CMK (cell line): ENCODE measurements around the gene AMY1B.
"Not testable (repeated sequence)": the region's sequence is repeated elsewhere in the genome, so short reads cannot be mapped to it uniquely, and the experiment has no call there.

Experiments
- DNase-seq: peaks from one replicate; pipeline ENCODE4 v3.0.0-alpha.2; 2010; ENCODE audit warnings: low read depth

The AMY1B gene

GRCh38 chr1:103696110-103696509 lies at the start of gene AMY1B:
AMY1B (minus strand) TSS chr1:103696210; CDS start chr1:103695639, 571 bp downstream.
- DNase-seq, result not testable (repeated sequence)

GRCh38 chr1:103745040-103745439 lies 49.0 kb upstream of the AMY1B start:
- DNase-seq, result not testable (repeated sequence)

- DNase-seq, result not testable (repeated sequence)
Observed at GRCh38 chr1:103744449-103744848, 48.4 kb upstream of the AMY1B start.

- DNase-seq, result not testable (repeated sequence)
Observed at GRCh38 chr1:103738031-103738430, 42.0 kb upstream of the AMY1B start.

GRCh38 chr1:103735334-103735733 lies 39.3 kb upstream of the AMY1B start:
- DNase-seq, result not testable (repeated sequence)

- DNase-seq, result not testable (repeated sequence)
Observed at GRCh38 chr1:103721473-103721872, 25.5 kb upstream of the AMY1B start.

GRCh38 chr1:103717404-103717803 lies 21.4 kb upstream of the AMY1B start:
- not testable (repeated sequence) for DNase-seq

- DNase-seq, result not testable (repeated sequence)
Observed at GRCh38 chr1:103710381-103710780, 14.4 kb upstream of the AMY1B start.

GRCh38 chr1:103707670-103708069 lies 11.7 kb upstream of the AMY1B start:
- not testable (repeated sequence) for DNase-seq

- DNase-seq, result not testable (repeated sequence)
Observed at GRCh38 chr1:103701256-103701655, 5.2 kb upstream of the AMY1B start.

- not testable (repeated sequence) for DNase-seq
Observed at GRCh38 chr1:103700669-103701068, 4.7 kb upstream of the AMY1B start.

- DNase-seq, result not testable (repeated sequence)
Observed at GRCh38 chr1:103697430-103697829, 1.4 kb upstream of the AMY1B start.

GRCh38 chr1:103676335-103676734 lies 19.7 kb downstream of the AMY1B start:
- DNase-seq, result not testable (repeated sequence)

GRCh38 chr1:103655460-103655859 lies 40.5 kb downstream of the AMY1B start, which contains the start of gene AMY1A:
AMY1A (plus strand) TSS chr1:103655760; CDS start chr1:103656331, 571 bp downstream.
- not testable (repeated sequence) for DNase-seq

- not testable (repeated sequence) for DNase-seq
Observed at GRCh38 chr1:103654133-103654532, 41.9 kb downstream of the AMY1B start.

GRCh38 chr1:103650889-103651288 lies 45.1 kb downstream of the AMY1B start:
- not testable (repeated sequence) for DNase-seq

- DNase-seq, result not testable (repeated sequence)
Observed at GRCh38 chr1:103650305-103650704, 45.7 kb downstream of the AMY1B start.

- not testable (repeated sequence) for DNase-seq
Observed at GRCh38 chr1:103643908-103644307, 52.1 kb downstream of the AMY1B start.

- not testable (repeated sequence) for DNase-seq
Observed at GRCh38 chr1:103641194-103641593, 54.8 kb downstream of the AMY1B start.
